Loucy (cell line): ENCODE data around the gene ASCC1.

Source experiments
- H2AFZ ChIP-seq: fragments of 200-600 bp; sonication (generic); 2 replicates; pipeline ENCODE4 v1.6.0; 2016; ENCODE audit warnings: antibody characterized with exemption, mild to moderate bottlenecking, low read length, moderate library complexity
- H3F3A ChIP-seq: fragments of 200-600 bp; 2 replicates; pipeline ENCODE4 v1.6.0; 2016; ENCODE audit warnings: antibody characterized with exemption, low read depth, mild to moderate bottlenecking
- H3K27me3 ChIP-seq: fragments of 200-600 bp; sonication (generic); 2 replicates; pipeline ENCODE4 v1.6.1; 2014; ENCODE audit warnings: low read length, mild to moderate bottlenecking; ENCODE audit not compliant: insufficient read depth, poor library complexity, severe bottlenecking
- H3K36me3 ChIP-seq: fragments of 200-600 bp; sonication (generic); 2 replicates; pipeline ENCODE4 v1.6.1; 2016; ENCODE audit warnings: low read length; ENCODE audit not compliant: insufficient read depth
- H3K4me1 ChIP-seq: fragments of 200-600 bp; sonication (generic); 2 replicates; pipeline ENCODE4 v1.5.1; 2014; ENCODE audit warnings: low read length, mild to moderate bottlenecking; ENCODE audit not compliant: insufficient read depth, poor library complexity, severe bottlenecking
- H3K4me2 ChIP-seq: fragments of 200-600 bp; sonication (generic); 2 replicates; pipeline ENCODE4 v1.6.0; 2014; ENCODE audit warnings: antibody characterized with exemption, low read length, low read depth, mild to moderate bottlenecking; ENCODE audit not compliant: poor library complexity, severe bottlenecking
- H3K4me3 ChIP-seq: fragments of 200-600 bp; sonication (generic); 2 replicates; pipeline ENCODE4 v1.5.1; 2014; ENCODE audit warnings: low read length, mild to moderate bottlenecking, mixed read lengths; ENCODE audit not compliant: poor library complexity, severe bottlenecking
- H3K79me2 ChIP-seq: fragments of 200-600 bp; sonication (generic); 2 replicates; pipeline ENCODE4 v1.6.1; 2014; ENCODE audit warnings: low read length; ENCODE audit not compliant: insufficient read depth
- H3K9ac ChIP-seq: fragments of 200-600 bp; sonication (generic); 2 replicates; pipeline ENCODE4 v1.6.0; 2014; ENCODE audit warnings: mild to moderate bottlenecking, low read depth, low read length, moderate library complexity; ENCODE audit not compliant: poor library complexity, severe bottlenecking
- H3K9me2 ChIP-seq: fragments of 200-600 bp; sonication (generic); replicated peaks from 2 replicates; pipeline ENCODE4 v1.6.1; 2016; ENCODE audit warnings: low read depth, low read length, mixed read lengths
- H3K9me3 ChIP-seq: fragments of 200-600 bp; sonication (generic); 2 replicates; pipeline ENCODE4 v1.6.1; 2014; ENCODE audit warnings: mild to moderate bottlenecking, antibody characterized with exemption, low read length, low read depth; ENCODE audit not compliant: insufficient read depth
- H4K20me1 ChIP-seq: fragments of 200-600 bp; sonication (generic); 2 replicates; pipeline ENCODE4 v1.6.0; 2014; ENCODE audit warnings: antibody characterized with exemption, low read length, mild to moderate bottlenecking; ENCODE audit not compliant: insufficient read depth, poor library complexity, severe bottlenecking
- EZH2phosphoT487 ChIP-seq: fragments of 200-600 bp; IDR thresholded peaks from 2 replicates; pipeline ENCODE4 v1.6.1; 2018; ENCODE audit warnings: antibody characterized with exemption, mild to moderate bottlenecking, moderate library complexity, borderline replicate concordance
- TF ChIP-seq, protein P1 (sequence below): fragments of 200-600 bp; sonication (generic); conservative IDR thresholded peaks from 2 replicates; pipeline ENCODE4 v1.5.1; 2014; ENCODE audit warnings: mild to moderate bottlenecking, antibody characterized with exemption, low read length

ASCC1 gene

GRCh38 chr10:72061930-72062329 is 154.1 kb downstream of the ASCC1 start:
- Histone ChIP-seq H3K4me2 (no peak overlapping the region), H3K9me2 (no peaks in the 10 kb centered on the region), H2AFZ (no peak overlapping the region), H3F3A (no peaks in the 10 kb centered on the region), H4K20me1 (peaks cover 3% of the 10 kb centered on the region), H3K4me3 (no peak overlapping the region), H3K9me3 (no peaks in the 10 kb centered on the region), H3K4me1 (no peaks in the 10 kb centered on the region), H3K79me2 (peaks cover 2% of the 10 kb centered on the region; the same call in 1 of the 2 replicates), H3K9ac (no peak overlapping the region), H3K36me3 (peaks cover 14% of the 10 kb centered on the region; the same call in 1 of the 2 replicates), H3K27me3 (no peaks in the 10 kb centered on the region)
- TF ChIP-seq, protein P1, sequence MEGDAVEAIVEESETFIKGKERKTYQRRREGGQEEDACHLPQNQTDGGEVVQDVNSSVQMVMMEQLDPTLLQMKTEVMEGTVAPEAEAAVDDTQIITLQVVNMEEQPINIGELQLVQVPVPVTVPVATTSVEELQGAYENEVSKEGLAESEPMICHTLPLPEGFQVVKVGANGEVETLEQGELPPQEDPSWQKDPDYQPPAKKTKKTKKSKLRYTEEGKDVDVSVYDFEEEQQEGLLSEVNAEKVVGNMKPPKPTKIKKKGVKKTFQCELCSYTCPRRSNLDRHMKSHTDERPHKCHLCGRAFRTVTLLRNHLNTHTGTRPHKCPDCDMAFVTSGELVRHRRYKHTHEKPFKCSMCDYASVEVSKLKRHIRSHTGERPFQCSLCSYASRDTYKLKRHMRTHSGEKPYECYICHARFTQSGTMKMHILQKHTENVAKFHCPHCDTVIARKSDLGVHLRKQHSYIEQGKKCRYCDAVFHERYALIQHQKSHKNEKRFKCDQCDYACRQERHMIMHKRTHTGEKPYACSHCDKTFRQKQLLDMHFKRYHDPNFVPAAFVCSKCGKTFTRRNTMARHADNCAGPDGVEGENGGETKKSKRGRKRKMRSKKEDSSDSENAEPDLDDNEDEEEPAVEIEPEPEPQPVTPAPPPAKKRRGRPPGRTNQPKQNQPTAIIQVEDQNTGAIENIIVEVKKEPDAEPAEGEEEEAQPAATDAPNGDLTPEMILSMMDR: no peak
- TF ChIP-seq EZH2phosphoT487: no peak

DNA sequence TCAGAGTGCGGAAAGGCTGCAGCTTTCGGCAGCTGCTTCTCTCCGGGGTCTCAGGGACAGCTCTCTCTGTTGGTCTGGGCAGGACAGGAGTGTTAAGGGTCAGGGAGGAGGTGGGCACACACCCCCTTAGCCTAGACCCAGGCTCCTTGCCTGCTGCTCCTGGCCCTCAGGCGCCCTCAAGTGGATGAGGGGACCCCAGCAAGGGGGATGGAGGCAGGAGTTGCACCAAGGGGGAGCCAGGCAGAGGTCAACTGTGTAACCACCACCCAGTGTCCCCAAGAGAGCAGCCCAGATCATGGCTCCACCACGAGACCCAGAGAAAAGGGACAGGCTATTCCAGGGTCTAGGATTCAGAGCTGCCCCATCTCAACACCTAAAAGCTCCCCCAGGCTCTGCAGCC is 154.6 kb downstream of the ASCC1 start:
- H3K9me3 ChIP-seq: no peaks in the 10 kb centered on the region
- H3K9ac ChIP-seq: no peak overlapping the region
- no peaks in the 10 kb centered on the region for H3K27me3 ChIP-seq
- H3K36me3 ChIP-seq: peaks cover 10% of the 10 kb centered on the region; the same call in 1 of the 2 replicates
- H4K20me1 ChIP-seq: peaks cover 3% of the 10 kb centered on the region
- no peaks in the 10 kb centered on the region for H3F3A ChIP-seq
- no peaks in the 10 kb centered on the region for H3K4me1 ChIP-seq
- H2AFZ ChIP-seq: no peak overlapping the region
- H3K4me3 ChIP-seq: no peak overlapping the region
- TF ChIP-seq EZH2phosphoT487: no peak
- TF ChIP-seq, protein P1: peak; percentile 61
- H3K4me2 ChIP-seq: no peak overlapping the region
- no peaks in the 10 kb centered on the region for H3K9me2 ChIP-seq
- H3K79me2 ChIP-seq: no peaks in the 10 kb centered on the region

GRCh38 chr10:72059843-72060822 is 155.9 kb downstream of the ASCC1 start:
- H2AFZ ChIP-seq: no peak overlapping the region
- H3K79me2 ChIP-seq: no peaks in the 10 kb centered on the region

More at GRCh38 chr10:72059843-72060822, 155.9 kb downstream of the ASCC1 start:
- Histone ChIP-seq H3K9me3 (no peaks in the 10 kb centered on the region), H3K9me2 (no peaks in the 10 kb centered on the region), H3K27me3 (no peaks in the 10 kb centered on the region), H3K4me2 (no peak overlapping the region), H3K9ac (no peak overlapping the region), H3K36me3 (no peaks in the 10 kb centered on the region; the same call in 1 of the 2 replicates), H3F3A (no peaks in the 10 kb centered on the region), H3K4me1 (no peaks in the 10 kb centered on the region), H3K4me3 (no peak overlapping the region), H4K20me1 (no peaks in the 10 kb centered on the region)
- TF ChIP-seq, protein P1: no peak
- no peak for TF ChIP-seq EZH2phosphoT487
